NCI-H2107 treated with DMSO at 0.1 percent for 48 hours (cell line): ENCODE data around the gene BBS1.
"Not testable (repeated sequence)": the region's sequence is repeated elsewhere in the genome, so short reads cannot be mapped to it uniquely, and the experiment has no call there.

Experiments used
- DNase-seq: peaks from one replicate; lab custom pipeline; 2025; ENCODE audit not compliant: unreplicated experiment; lab: John Stamatoyannopoulos, UW

Gene BBS1

GRCh38 chr11:66569076-66569475 lies 58.6 kb downstream of the BBS1 start:
- no peak for DNase-seq

GRCh38 chr11:66570079-66570849 lies 59.8 kb downstream of the BBS1 start:
- DNase-seq = no peak

- no peak for DNase-seq
These were observed 60.4 kb downstream of the BBS1 start for GRCh38 chr11:66570850-66571180.

GRCh38 chr11:66579017-66579606 lies 68.7 kb downstream of the BBS1 start:
- DNase-seq = peak; percentile 11

- DNase-seq = no peak
These were observed 70.4 kb downstream of the BBS1 start for GRCh38 chr11:66580803-66581202.

GRCh38 chr11:66581261-66581660 lies 70.8 kb downstream of the BBS1 start:
- no peak for DNase-seq

GRCh38 chr11:66582565-66583147 lies 72.2 kb downstream of the BBS1 start:
- DNase-seq = not testable (repeated sequence)
